SJCRH30 (cell line): Measurements from ENCODE around the gene RAPGEF4. TPM values are rescaled to one million over a fixed set of nuclear protein-coding genes. Genes with fewer than 3 reads are reported as not detected.

ENCODE experiments used
- DNase-seq, 2 experiments: peaks; one replicate each; pipeline ENCODE4 v3.0.0-alpha.2; 2015 to 2020
- H3K27ac ChIP-seq: fragments of 250-450 bp; sonication (Bioruptor Pico); 2 replicates; pipeline ENCODE4 v1.5.1; 2020; ENCODE audit warnings: mild to moderate bottlenecking, moderate library complexity
- H3K27me3 ChIP-seq: fragments of 250-450 bp; sonication (Bioruptor Pico); 2 replicates; pipeline ENCODE4 v1.5.1; 2020; ENCODE audit warnings: mild to moderate bottlenecking, moderate library complexity
- H3K36me3 ChIP-seq: fragments of 250-450 bp; sonication (Bioruptor Pico); 2 replicates; pipeline ENCODE4 v1.5.1; 2020; ENCODE audit warnings: mild to moderate bottlenecking, moderate library complexity
- H3K4me1 ChIP-seq: fragments of 250-450 bp; sonication (Bioruptor Pico); 2 replicates; pipeline ENCODE4 v1.5.1; 2020; ENCODE audit warnings: mild to moderate bottlenecking, moderate library complexity
- H3K4me3 ChIP-seq: fragments of 250-450 bp; sonication (Bioruptor Pico); 2 replicates; pipeline ENCODE4 v1.5.1; 2020; ENCODE audit warnings: mild to moderate bottlenecking, moderate library complexity
- H3K9me3 ChIP-seq: fragments of 250-450 bp; sonication (Bioruptor Pico); replicated peaks from 2 replicates; pipeline ENCODE4 v1.5.1; 2020; ENCODE audit warnings: mild to moderate bottlenecking, moderate library complexity
- total RNA-seq: library from RNA; depleted of rRNA; stranded (reverse); fragments of >200 nt; shearing (Covaris generic); gene quantifications from 2 replicates; pipeline ENCODE4 v1.2.3, GENCODE V29; 2014

Gene RAPGEF4
- total RNA-seq, 1 experiment from 2014 or later = 6.1 TPM

DNA sequence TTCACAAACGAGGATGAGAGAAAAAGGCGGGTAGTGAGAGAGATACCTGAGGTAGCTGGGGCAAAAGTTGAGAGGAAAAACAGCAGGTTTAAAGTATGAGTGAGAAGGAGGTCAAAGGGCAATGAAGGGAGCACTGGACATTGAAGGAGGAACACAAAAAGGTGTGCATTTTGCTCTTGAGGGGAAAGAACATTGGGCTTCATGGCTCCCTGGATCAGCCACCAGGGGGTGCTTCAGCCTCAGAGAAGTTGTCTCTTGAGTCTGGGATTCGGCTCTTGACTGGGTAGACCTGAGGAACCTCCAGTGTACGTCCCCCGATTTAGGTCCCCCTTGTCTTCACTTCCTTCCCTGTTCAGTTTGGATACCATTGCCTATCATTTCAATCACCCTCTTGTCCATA lies 128.5 kb downstream of the RAPGEF4 start:
- Histone ChIP-seq H3K27me3 (no peaks in the 10 kb centered on the region), H3K4me3 (no peak overlapping the region), H3K36me3 (no peaks in the 10 kb centered on the region), H3K27ac (no peak overlapping the region), H3K9me3 (no peaks in the 10 kb centered on the region), H3K4me1 (peaks cover 7% of the 10 kb centered on the region)
- peak; percentile 67 to 85 for DNase-seq

DNA sequence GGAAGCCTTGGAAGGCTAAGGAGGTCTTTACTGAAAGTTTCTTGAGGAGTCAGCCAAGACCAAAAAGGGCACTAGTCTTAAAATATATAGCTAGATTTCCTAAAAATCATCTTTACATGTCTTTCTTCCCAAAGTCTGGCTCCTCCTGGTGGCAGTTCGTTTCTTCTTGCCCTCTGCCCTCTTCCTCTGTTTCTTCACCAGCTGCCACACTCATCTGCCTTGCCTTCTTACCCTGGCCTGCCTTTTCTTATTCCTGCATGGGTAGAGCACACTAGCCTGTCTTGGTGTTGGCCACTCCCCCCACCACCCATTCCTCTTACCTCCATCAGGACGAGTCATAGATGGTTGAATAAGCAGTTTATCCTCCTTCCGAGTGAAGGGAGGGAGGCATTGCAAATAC lies 129.8 kb downstream of the RAPGEF4 start:
- H3K9me3 ChIP-seq = no peaks in the 10 kb centered on the region
- H3K36me3 ChIP-seq = no peaks in the 10 kb centered on the region
- H3K4me1 ChIP-seq = peaks cover 18% of the 10 kb centered on the region
- no peak overlapping the region for H3K27ac ChIP-seq
- H3K4me3 ChIP-seq = no peak overlapping the region
- H3K27me3 ChIP-seq = no peaks in the 10 kb centered on the region
- no peak for DNase-seq

DNA sequence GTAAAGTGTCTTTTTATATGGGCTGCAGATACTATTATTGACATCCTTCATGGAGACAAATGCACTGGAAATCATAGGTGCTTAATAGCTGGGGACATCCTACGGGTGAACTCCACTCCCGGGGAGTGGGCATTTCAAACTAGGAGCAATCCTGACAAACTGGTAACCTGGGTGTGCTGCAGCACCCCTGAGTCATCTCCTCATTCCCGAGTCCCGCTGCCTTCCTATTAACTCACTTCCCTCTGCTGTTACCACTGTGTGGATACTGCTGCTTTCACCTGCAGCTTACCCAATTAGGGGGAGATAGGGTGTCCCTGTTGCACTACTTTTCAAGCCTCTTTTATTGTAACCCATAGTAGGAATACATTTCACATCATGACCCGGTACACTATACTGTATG lies 134.2 kb downstream of the RAPGEF4 start:
- Histone ChIP-seq H3K27ac (peak overlapping the region; percentile 46), H3K4me3 (no peak overlapping the region), H3K9me3 (peaks cover 4% of the 10 kb centered on the region; the same call in 1 of the 2 replicates), H3K36me3 (no peaks in the 10 kb centered on the region), H3K27me3 (no peaks in the 10 kb centered on the region), H3K4me1 (peaks cover 22% of the 10 kb centered on the region)
- peak in 1 of 2 experiments; percentile 32 for DNase-seq

DNA sequence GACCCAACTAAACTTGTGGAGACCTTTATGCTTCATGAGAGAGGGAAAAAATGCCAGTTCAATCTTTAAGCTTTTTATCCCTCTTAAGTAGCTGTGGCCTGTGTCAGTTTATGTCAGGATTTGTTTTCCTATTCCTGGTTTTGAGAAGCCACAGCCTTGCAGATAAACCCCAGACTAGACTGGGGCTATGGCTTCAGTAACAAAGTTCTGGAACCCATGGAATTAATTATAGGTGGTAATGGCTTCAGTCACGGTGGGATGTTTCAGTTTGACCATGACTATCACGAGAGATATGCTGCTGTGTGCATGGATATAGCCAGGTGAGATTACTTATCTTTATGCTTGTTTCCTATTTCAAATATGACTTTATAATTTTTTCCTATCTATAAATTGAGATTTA lies 134.8 kb downstream of the RAPGEF4 start:
- H3K27ac ChIP-seq = peak overlapping the region; percentile 46
- H3K9me3 ChIP-seq = peaks cover 4% of the 10 kb centered on the region; the same call in 1 of the 2 replicates
- H3K4me1 ChIP-seq = peaks cover 22% of the 10 kb centered on the region
- DNase-seq = peak; percentile 41 to 73
- no peaks in the 10 kb centered on the region for H3K36me3 ChIP-seq
- no peaks in the 10 kb centered on the region for H3K27me3 ChIP-seq
- H3K4me3 ChIP-seq = no peak overlapping the region

DNA sequence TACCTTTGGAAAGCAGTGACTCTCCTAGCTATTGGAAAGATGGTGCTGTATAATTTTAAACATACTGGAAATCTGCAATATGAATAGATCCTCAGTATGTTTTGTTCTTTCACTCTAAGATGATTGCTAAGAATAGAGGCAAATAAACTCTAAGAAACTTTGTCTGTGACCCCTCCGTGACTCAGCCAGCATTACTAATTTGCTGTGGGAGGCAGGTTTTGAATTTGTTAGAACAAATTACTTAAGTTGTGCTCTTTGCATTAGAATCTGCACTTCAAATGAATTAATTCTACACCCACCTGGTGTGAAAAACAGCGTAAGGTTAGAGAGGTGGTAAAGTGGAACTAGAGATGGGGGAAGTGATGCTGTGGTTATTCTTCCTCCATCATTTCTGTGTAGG lies 142.2 kb downstream of the RAPGEF4 start:
- no peak for DNase-seq
- Histone ChIP-seq H3K27ac (no peak overlapping the region), H3K36me3 (no peaks in the 10 kb centered on the region), H3K4me3 (no peak overlapping the region), H3K9me3 (peaks cover 4% of the 10 kb centered on the region; the same call in 1 of the 2 replicates), H3K27me3 (no peaks in the 10 kb centered on the region), H3K4me1 (peaks cover 6% of the 10 kb centered on the region; the same call in 1 of the 2 replicates)

DNA sequence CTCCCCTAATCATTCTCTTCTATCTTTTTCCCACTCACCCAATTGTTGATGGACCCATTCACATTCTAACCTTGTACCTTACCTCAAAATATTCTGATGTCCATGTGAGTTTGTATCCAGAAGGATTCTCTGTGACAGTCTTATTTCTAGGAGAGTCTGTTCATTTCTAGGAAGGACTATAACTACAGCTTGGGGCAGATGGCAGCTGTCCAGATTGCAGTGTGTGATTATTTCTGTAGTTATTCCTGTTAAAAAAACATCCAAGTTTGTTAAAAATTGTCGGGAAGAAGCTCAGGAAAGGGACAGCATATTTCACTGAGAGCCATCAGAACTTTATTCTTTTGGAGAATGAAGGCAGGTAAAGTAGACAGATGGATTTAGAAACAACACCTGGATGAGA lies 142.6 kb downstream of the RAPGEF4 start:
- Histone ChIP-seq H3K4me3 (no peak overlapping the region), H3K27me3 (no peaks in the 10 kb centered on the region), H3K9me3 (peaks cover 4% of the 10 kb centered on the region; the same call in 1 of the 2 replicates), H3K36me3 (no peaks in the 10 kb centered on the region), H3K27ac (no peak overlapping the region), H3K4me1 (peaks cover 8% of the 10 kb centered on the region)
- DNase-seq = peak in 1 of 2 experiments; percentile 17

DNA sequence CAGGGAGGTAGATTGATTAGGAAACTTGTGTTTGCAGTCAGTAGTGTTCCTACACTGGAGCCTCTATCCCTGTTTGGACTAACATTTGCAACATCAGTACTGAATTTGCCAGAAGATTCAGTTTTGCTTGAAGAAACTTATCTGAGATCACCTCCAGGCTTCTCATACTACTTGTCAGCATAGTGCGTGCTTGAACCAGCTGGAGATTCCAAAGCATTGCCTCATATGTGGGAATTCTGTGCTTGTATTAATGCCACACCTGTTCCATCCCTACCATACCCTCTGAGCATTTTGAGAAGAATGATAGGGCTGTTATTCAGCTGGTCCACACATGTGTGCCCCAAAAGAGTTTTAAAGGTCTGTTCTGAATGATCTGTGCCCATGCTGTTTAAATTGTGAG lies 148.7 kb downstream of the RAPGEF4 start:
- no peaks in the 10 kb centered on the region for H3K36me3 ChIP-seq
- no peak overlapping the region for H3K4me3 ChIP-seq
- peak; percentile 41 to 74 for DNase-seq
- H3K9me3 ChIP-seq = no peaks in the 10 kb centered on the region
- H3K27ac ChIP-seq = peak overlapping the region; percentile 19; the same call in 1 of the 2 replicates
- H3K27me3 ChIP-seq = no peaks in the 10 kb centered on the region
- peaks cover 30% of the 10 kb centered on the region for H3K4me1 ChIP-seq

DNA sequence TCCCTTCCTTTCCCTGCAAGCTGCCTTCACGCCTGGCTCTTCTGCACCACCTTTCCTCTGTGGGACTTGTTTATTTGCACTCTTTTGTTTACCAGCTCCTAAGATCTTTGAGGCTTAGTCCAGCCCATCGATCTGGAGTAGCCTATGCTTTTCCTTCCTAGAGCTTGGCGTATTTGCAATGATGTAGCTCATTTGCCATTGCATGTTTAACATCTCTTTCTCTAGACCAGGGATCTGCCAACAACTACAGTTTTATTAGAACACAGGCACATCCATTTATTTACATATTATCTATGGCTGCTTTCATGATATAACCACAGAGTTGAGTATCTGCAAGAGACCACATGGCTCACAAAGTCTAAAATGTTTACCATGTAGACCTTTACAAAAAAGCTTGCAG lies 150.4 kb downstream of the RAPGEF4 start:
- DNase-seq = no peak
- no peak overlapping the region for H3K27ac ChIP-seq
- peaks cover 43% of the 10 kb centered on the region for H3K4me1 ChIP-seq
- H3K36me3 ChIP-seq = no peaks in the 10 kb centered on the region
- H3K4me3 ChIP-seq = no peak overlapping the region
- H3K9me3 ChIP-seq = no peaks in the 10 kb centered on the region
- no peaks in the 10 kb centered on the region for H3K27me3 ChIP-seq

DNA sequence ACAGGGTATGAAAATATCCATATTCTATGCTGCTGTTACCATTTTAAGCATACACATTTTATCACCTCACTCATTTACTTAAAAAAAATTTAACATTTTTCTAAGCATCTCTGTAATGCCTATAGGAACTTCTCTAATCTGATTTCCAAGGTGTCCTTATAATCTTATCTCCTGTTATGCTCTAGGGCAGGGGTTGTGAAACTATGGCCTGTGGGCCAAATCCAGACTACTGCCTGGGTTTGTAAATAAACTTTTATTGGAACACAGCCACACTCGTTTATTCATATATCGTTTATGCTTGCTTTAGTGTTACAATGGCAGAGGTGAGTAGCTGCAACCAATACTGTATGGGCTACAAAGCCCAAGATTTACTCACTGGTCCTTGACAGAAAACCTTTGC lies 151.6 kb downstream of the RAPGEF4 start:
- no peaks in the 10 kb centered on the region for H3K36me3 ChIP-seq
- no peak overlapping the region for H3K27ac ChIP-seq
- DNase-seq = no peak
- H3K9me3 ChIP-seq = no peaks in the 10 kb centered on the region
- H3K4me1 ChIP-seq = peaks cover 43% of the 10 kb centered on the region
- no peak overlapping the region for H3K4me3 ChIP-seq
- H3K27me3 ChIP-seq = no peaks in the 10 kb centered on the region

DNA sequence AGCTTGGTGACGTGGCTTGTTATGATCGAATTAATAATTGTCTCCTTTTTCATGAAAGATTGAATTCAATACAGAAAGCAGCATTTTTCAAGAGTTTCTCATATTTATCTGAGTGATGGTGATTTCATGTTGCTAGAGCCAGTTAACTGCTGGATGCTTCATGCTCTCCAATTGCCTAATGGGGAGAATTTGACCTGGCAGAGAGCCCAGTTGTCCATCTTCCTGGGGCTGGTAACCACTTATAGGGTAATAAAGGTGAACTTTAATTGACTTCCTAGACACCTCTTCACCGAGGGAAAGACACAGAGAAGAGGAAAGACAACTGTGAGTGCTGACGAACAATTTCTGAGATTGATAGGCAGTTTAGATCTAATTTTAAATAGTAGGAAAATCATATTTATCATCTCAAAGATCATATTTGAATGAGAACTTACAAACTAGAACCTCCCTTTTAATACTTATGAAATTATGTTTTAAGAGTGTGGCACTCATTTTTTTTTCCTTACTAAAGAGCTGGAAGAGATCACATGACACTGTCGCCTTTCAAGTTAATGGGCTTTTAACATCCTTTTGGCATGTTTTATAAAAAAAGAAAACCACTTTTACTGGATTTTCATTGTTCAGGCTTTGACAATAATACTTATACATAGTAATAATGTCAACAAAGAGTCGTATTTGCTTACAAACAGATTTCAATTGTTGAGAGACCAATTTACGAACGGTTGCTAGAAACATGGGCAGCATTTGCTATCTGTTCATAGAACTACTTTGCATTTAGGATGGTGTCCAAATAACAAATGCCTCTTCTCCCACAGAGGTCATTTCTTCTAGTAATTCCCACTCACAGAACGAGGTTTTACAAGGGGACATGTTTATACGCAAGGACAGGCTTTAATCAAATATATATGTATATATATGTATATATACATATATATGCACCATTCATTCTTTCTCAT lies 153.3 kb downstream of the RAPGEF4 start:
- DNase-seq = peak in 1 of 2 experiments; percentile 29
- Histone ChIP-seq H3K36me3 (no peaks in the 10 kb centered on the region), H3K27me3 (no peaks in the 10 kb centered on the region), H3K4me1 (peaks cover 37% of the 10 kb centered on the region), H3K9me3 (no peaks in the 10 kb centered on the region), H3K27ac (peak overlapping the region; percentile 82), H3K4me3 (no peak overlapping the region)

DNA sequence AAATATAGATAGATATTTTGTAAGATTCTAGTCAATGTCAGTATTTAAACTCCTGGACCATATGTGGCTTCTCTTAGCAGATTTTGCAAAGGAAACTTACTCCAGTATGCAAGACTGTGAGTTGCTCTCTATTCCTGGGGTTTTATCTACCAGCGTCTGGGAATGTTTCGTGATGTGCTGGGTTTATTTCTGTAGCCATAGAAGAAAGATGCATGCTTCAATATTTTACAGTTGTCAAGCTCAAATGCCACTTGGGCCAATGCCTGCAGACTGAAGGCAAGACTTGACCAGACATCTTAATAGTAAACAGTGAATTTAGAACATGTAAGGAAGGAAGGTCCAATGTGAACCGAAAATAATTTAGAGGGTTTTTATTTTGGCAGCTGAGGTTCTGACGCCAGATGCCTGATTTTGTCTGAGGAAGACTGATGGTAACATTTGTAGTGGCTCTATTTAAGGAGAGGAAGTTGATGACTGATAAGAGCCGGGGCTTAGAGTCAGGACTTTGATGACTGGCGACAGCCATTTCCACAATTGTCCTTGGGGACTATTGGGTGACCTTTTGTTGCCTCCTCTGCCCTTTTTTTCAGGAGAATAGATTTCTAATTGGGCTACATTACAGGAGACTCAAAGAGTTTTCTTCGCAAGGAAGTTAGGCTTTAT lies 154.3 kb downstream of the RAPGEF4 start:
- H3K4me3 ChIP-seq = peak overlapping the region; percentile 22; the same call in 1 of the 2 replicates
- H3K27ac ChIP-seq = peak overlapping the region; percentile 82
- H3K4me1 ChIP-seq = peaks cover 30% of the 10 kb centered on the region
- no peaks in the 10 kb centered on the region for H3K27me3 ChIP-seq
- H3K9me3 ChIP-seq = no peaks in the 10 kb centered on the region
- H3K36me3 ChIP-seq = no peaks in the 10 kb centered on the region
- DNase-seq = peak; percentile 69 to 85

DNA sequence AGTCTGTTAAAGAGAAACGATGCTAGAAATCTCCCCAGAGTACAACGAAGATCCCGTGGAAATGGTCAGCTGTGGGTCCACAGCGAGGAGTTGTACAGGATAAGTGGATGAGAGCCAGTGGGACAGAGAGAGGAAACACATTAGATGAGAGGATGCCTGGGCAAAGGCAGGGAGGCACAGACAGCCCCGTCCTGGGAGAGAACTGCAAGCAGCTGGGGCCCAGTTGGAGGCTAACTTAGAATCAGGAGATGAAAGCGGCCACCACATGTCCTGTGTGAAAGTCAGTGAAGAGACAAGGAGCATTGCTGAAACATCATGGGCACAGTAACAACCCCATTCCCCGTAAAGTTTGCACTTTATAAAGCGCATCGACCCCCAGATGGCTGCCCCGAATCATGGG lies 157.5 kb downstream of the RAPGEF4 start:
- H3K27ac ChIP-seq = no peak overlapping the region
- peaks cover 37% of the 10 kb centered on the region for H3K4me1 ChIP-seq
- DNase-seq = peak in 1 of 2 experiments; percentile 22
- H3K36me3 ChIP-seq = no peaks in the 10 kb centered on the region
- H3K9me3 ChIP-seq = no peaks in the 10 kb centered on the region
- H3K4me3 ChIP-seq = no peak overlapping the region
- H3K27me3 ChIP-seq = no peaks in the 10 kb centered on the region

DNA sequence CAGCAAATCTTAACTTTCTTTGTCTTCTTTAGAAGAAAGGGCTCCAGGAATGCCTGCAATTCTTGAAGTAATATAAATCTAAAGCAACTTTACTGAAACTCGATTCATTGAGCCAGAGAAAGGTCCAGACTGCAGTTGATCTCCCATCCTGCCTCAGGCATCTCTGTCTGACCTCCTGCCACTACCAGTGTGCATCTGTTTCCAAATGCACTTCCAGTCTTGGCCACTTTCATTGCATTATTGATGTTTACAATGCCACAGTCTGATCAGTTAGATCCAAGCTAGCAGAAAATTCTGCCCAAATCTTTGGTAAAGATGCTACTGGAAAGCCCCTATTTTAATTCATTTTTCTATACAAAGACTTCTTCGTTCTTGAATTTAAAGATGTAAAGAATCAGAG lies 158.0 kb downstream of the RAPGEF4 start:
- H3K27me3 ChIP-seq = no peaks in the 10 kb centered on the region
- H3K9me3 ChIP-seq = no peaks in the 10 kb centered on the region
- H3K36me3 ChIP-seq = no peaks in the 10 kb centered on the region
- H3K4me3 ChIP-seq = no peak overlapping the region
- no peak overlapping the region for H3K27ac ChIP-seq
- H3K4me1 ChIP-seq = peaks cover 32% of the 10 kb centered on the region
- DNase-seq = no peak

DNA sequence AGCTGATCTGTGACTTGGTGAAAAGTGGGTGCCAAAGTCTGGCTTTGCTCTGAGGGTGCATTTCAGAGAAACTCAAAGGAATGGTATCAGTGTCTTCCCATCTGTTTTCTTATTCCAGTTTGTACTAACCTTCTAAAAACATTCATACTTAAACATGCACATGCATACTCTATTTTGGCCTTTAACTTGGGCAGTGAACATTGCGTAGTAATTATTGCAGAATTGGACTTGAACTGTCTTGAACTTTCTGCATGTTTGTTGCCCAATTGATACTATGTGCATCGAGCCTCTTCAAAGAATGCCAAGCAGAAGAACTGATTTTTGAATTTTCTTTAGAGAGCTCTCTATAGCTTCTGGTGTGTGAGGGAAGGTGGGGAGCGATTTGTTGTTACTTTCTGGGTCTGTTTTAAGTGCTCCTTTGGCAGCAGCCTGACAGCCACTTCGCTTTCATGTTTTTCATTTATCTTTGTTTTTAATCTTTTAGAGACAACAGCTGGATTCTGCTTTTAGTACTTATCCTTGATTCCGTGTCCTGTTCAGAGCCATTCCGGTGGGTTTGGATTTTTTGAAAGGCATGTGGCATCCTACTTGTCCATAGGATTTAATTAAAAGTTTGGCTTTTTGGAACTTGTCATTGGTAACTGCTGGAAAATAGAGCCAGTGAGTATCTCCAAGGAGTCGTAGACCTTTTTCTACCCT lies 159.2 kb downstream of the RAPGEF4 start:
- Histone ChIP-seq H3K27me3 (no peaks in the 10 kb centered on the region), H3K27ac (no peak overlapping the region), H3K4me3 (no peak overlapping the region), H3K9me3 (no peaks in the 10 kb centered on the region), H3K36me3 (no peaks in the 10 kb centered on the region), H3K4me1 (peaks cover 21% of the 10 kb centered on the region)
- DNase-seq = no peak
